Fibroblast of peridontal ligament (primary cell): Measurements from ENCODE around the gene RAB19.
"Not testable (repeated sequence)": the region's sequence is repeated elsewhere in the genome, so short reads cannot be mapped to it uniquely, and the experiment has no call there.

Experiments
- DNase-seq: peaks from one replicate; pipeline ENCODE4 v3.0.0-alpha.2; 2010; ENCODE audit errors: extremely low read depth

The RAB19 gene

DNA sequence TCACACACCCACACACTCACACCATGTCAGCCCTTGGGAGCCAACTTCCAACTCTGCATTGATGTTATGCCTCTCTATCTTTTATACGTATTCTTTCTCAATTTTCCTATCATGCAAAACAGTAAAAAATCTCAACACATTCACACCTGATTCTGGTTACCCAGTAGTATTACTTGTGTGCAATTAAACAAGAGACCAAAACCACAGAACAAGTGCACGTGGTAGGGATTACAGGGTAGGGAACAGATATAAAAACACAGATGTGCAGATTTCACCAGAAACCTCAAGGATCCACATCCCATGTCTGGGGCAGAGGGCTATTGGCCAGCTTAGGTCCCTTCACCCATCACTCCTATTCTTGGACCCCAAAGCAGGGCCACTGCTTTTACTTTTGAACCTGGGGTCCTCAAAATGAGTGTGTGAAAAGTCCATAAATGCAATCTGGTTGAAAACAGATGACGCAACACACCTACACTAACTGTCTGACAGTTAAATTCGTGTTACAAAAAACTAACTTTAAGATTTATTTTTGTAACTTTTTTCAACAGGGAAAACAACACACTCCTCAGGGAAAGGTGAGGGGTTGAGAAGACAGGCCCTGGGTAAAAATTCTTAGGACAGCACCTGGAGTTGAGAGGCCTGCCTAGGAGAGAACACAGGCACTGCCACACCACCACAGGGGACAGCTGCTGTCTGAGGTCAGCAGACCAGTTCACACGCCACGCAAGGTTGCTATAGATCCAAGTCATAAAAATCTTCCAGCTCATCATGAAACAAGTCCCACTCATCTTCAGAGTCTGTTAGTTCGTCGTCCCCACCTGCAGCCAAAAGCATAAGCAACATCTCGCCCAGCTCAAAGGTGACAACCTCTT is 50.2 kb downstream of the RAB19 start:
- DNase-seq = not testable (repeated sequence)

DNA sequence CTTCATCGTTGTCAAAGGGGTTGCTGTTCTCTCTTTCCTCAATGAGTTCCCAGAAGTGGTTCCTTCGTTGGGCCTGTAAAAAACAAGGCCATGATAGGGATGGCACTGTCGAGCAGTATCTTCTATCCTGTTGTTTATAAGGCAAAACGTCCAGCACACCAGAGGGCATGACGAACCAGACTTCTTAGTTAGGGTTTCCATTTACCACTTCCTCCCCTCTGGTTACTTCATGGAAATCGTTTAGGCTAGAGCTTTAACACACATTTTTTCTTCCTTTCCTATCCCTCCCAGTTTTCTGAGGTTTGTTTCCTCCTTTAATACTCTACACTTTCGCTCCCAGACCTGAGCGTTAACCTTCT is 50.8 kb downstream of the RAB19 start:
- DNase-seq = no peak

DNA sequence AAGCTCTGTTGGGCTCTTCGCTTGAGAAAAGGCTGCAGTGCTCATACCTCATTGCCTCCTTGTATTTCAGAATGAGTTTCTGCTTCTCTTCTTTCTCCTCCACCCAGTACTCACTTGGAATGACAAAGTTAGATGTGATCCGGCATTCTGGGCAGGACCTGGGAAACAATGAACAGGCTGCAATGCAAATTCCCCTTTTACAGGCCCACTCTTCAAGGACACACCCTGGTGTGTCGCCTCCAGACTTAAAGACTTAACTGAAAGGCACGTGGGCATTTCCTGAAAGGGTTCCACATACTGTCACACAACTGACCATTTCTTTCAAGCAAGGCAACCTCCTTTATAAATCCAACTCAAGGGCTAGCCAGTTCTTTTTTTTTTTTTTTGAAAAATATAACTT is 51.9 kb downstream of the RAB19 start:
- DNase-seq = no peak

DNA sequence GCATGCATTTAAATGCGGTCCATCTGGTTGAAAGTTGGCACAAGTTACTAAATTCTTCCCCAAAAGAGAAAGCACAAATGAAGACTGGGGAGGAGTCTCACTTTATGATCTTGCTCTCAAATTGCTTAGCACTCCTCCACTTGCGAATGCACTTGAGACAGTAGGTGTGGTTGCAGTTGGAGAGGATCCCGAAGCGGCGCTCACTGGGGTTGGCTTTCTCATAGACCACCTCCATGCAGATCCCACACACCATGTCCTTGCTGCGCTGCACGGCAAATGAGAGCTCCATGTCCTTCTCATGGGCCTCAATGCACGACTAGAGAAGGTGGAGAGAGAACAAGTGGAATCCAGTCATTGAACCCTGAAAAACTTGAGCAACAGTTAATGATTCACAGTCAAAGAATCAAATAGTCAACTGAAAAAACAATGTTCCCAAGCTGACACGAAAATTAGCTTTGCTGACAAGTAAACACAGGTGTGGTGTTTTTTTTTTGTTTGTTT is 52.7 kb downstream of the RAB19 start:
- DNase-seq = no peak

DNA sequence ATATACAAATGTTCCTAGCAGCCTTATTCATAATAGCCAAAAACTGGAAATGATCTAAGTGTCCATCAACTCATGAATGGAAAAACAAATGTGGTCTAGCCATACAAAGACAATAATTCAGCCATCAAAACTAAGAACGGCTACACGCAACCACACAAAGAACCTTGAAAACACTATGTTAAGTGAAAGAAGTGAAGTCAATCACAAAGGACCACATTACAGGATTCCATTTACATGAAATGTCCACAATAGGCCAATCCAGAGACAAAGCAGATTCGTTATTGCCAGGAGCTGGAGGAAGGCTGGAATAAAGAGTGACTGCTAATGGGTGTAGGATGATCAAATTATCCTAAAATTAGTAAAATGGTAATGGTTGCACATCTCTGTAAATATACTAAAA is 54.3 kb downstream of the RAB19 start:
- DNase-seq = no peak

DNA sequence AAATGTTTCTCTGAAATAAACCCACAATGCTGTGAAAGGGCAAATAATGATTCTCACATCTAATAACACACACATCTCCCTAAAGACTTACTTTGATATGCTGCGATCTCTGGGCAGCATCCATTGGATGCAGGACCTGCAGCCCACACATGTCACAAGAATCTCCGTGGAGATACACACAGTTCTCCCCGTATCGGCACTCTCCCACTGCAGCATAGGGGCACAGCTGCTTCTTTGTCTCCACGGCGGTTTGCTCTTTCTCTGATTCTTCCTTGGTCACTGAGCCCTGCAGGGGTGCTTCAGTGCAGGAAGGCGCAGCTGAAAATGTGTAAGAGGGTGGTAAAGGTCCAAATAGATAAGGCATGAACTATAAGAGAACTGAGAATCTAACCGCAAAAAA is 55.1 kb downstream of the RAB19 start:
- DNase-seq = no peak

DNA sequence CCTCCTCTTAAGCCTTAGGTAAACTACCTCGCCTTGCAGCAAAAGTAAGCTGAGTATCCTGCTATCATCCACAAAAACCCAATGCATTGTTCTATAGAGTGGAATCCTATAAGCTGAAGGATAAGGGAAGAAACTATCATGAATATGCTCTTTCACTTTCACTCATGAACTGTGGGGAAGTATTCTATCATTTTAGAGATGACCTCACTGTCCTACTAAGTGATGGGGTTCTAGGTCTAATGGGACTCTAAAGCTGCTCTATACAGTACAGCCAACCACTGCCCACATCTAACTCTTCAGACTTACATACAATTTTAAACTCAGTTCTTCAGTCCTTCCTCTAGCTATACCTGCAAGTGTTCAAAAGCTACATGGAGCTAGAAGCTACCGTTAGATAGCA is 59.3 kb downstream of the RAB19 start:
- DNase-seq = no peak

DNA sequence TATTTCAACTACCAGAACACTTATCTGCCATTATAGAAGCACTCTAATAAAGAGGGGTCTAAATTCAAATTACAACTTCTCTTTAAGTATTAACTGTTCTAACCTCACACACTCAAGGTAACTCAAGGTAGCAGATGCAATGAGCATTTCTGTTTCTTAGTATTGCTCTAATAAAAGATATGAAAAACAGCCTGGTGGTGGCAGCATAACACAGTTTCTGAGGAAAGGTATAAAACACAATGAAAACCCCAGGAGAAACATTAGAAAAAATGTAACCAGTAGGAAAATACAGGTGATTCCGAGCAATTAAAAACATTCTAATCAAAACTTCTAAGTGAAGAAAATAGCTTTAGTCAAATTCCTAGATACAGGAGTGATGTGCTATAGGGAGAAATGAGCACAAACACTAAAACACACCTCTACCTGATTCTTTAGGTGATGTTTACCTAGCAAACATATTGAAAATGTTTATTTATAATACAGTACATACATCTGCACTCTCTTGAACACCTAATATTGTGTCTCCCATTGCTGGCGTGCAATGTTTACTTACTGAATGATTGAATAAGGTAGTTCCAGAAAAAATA is 72.0 kb downstream of the RAB19 start:
- DNase-seq = peak; percentile 53

DNA sequence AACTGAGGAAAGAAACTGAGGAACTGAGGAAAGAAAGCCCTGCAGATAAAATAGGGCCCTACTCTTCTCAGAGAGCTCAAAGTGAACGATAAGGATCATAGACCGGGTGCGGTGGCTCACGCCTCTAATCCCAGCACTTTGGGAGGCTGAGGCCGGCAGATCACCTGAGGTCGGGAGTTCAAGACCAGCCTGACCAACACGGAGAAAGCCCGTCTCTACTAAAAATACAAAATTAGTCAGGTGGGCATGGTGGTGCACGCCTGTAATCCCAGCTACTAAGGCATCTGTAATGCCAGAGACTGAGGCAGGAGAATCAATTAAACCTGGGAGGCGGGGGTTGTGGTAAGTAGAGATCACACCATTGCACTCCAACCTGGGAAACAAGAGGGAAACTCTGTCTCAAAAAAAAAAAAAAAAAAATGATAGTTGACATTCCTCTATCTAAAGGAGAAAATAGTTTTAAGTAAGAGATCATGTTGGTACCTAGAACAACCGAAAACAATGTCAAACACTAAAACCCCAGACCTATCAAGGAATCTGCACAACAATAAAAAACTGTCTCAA is 72.9 kb downstream of the RAB19 start:
- no peak for DNase-seq
